ENCODE measurements around the gene VGF.
"Not testable (repeated sequence)": the region's sequence is repeated elsewhere in the genome, so short reads cannot be mapped to it uniquely, and the experiment has no call there.

VGF gene

DNA sequence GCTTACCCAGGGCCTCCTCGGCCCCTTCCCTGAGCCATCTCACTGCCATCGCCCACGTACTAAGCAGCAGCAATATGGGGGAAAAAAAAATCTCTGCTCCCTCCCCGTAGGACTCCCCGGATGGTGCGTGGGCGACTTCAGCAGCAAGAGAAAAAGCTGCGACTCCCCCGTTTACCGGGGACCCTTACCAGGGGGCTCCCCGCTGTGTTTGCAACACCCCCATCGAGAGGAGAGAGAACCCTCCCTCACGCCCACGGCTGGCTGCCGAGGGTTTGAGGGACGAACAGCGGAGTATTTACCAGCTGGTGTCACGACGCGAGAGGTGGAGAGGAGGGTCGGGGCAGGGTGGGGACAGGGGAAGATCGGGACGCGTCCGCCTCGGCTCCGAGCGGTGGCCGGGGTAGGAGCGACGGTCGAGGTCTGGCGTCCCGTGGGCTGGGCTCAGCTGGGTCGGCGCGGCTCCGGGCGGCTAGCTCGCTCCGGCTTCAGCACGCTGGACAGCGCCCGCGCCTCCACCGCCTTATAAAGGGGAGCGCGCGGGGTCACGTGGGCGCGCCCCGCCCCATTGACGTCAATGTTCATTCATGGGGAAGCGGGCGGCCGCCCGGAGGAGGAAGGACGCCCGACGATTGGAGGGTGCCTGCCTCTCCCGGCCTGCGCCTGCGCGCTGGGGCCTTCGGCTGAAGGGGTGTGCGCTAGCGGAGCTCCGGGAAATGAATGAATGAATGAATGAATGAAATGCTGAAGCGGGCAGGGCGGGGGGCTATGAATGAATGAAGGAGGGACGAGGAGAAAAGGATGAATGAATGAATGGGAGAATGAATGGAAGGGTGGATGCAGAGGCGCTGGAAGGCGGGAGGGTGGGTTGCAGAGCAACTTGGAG lies at the start of gene VGF:
Gene VGF (minus strand): TSS at position 495 of the 883 bp plus-strand sequence. CDS start 726 bp downstream, outside the sequence.
- DNase-seq: peak; percentile 94

DNA sequence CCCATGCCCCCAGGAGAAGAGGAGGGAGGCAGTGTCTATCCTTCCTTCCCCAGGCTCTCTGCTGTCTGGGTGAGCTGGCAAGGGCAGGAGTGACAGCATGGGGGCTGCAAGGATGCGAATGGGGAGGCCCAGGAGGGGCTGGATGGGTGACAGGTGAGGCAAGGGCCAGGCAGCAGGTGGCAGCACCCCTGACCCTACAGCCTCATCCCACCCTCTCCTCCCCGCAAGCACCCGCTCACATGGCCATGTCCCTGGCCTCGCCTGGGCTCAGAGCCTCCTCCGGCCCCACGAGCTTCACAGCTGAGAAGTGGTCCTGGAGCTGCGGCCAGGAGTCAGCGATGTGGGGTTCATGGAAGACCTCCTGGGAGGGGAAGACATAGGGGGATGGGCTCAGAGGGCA lies 46.6 kb upstream of the VGF start:
- DNase-seq: no peak

DNA sequence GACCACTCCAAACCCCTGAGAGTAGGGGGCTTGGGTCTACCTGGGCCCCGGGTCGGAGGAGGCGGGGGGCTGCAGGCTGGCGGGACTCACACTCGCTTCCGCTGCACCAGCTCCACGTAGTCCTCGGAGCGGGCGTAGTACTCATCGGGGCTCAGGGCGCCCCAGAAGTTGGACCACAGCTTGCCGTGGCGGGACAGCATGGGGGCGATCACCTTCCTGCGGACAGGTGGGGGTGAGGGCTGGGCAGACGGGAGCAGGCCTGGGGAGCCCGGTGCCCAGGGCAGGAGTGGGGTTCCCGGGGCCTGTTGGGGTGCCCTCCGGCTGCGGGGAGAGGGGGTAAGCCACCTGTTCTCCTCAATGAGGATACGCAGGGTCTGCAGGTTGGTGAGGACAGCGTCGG lies 46.1 kb upstream of the VGF start:
- DNase-seq: no peak

DNA sequence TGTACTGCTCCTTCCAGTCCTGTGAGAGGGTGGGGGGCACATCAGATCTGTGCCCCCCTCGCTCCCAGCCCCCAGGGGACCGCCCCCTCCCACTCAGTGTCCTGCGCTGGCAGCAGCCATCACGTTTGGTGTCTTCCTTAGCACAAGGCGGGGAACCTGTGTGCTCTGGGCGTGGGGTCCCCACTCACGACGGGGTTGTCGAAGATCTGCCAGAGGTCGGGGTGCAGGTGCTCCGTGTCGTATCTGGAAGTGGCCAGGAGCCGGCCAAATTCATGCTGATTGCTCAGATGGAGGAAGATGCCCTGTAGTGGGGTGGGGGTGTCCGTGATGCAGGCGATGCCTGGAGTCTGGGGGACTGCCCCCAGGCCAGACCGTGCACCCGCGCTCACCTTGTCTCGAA lies 44.8 kb upstream of the VGF start:
- DNase-seq: no peak

DNA sequence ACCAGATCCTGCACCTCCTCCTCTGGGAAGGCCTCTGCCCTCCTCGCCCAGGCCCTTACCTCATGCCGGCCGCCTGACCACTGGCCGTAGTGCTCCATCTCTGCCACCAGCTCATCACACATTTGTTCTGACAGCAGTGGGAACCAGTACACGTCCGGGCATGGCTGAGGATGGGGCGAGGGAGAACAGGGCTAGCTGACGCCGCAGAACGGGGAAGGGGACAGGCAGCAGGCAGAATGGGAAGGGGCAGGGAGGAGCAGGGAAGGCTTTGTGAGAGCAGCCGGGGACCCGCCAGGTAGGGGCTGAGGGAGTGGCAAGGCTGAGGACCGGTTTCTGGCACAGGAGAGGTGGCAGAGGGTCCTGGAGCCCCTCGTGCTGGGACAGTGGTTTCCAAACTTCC lies 43.4 kb upstream of the VGF start:
- no peak for DNase-seq

DNA sequence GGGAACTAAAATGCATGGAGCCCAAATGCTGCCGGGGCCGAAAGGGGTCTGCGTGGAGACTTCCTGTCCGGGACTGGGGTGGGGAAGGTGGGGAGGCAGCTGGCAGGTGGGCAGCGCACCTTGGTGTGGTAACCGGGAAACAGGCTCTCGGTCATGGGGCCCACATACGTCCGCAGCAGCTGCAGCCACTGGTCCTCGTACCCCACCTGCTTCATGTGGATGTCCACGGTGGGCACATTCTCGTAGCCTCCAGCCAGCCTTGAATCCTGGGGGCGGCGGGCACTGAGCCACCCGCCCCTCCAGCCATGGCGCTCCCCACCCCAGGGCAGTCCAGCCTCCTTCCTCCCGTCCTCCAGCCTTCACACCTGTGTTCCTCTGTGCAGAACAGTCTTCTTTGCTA lies 42.1 kb upstream of the VGF start:
- DNase-seq: no peak

DNA sequence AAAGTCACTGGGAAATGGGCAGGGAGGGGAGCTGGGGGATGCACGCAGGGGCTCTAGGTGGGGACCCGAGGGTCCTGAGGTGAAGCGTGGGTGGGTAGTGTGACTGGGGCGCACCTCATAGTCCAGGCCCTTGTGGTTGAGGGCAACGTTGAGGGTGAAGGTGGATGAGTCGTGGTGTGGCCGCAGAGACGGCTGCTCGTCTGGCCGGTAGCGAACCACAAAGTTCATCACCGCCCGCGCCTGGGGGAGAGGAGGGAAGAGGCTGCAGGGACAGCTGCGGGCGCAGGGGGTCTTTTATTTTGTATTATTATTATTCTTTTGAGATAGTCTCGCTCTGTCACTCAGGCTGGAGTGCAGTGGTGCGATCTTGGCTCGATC lies 41.3 kb upstream of the VGF start:
- no peak for DNase-seq

DNA sequence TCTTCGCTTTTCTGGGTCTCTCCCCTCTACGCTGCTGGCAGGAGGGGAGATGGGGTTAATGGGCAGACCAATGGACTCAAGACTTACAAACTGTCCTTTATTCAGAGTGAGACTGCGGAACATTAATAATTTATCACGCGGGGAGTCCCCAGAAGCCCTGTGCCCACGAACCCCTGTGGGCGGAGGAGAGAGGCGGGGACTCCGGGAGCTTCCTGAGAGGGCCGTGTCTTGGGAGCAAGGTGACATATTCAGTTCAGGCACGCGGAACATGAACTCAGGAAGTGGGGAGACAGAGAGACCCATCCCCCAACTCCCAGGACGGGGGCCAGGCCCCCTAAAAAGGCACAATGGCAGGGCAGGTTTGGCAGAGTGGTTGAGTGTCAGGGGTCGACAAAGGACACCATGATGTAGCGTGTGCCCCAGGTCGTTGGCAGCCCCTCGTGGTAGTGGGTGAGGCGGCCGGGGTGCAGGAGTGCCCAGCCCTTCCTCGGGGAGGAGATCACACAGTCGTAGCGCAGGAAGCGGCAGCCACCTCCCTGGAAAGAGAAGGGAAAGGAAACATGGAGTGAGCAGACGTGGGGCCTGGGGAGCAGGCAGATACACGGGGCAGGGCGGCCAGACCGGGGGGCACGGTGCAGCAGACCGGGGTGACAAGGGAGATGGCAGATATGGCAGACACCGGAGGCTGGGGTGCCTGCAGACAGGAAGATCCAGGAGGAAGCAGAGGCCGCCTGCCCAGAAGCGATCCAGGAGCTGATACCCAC lies 40.7 kb upstream of the VGF start:
- no peak for DNase-seq

DNA sequence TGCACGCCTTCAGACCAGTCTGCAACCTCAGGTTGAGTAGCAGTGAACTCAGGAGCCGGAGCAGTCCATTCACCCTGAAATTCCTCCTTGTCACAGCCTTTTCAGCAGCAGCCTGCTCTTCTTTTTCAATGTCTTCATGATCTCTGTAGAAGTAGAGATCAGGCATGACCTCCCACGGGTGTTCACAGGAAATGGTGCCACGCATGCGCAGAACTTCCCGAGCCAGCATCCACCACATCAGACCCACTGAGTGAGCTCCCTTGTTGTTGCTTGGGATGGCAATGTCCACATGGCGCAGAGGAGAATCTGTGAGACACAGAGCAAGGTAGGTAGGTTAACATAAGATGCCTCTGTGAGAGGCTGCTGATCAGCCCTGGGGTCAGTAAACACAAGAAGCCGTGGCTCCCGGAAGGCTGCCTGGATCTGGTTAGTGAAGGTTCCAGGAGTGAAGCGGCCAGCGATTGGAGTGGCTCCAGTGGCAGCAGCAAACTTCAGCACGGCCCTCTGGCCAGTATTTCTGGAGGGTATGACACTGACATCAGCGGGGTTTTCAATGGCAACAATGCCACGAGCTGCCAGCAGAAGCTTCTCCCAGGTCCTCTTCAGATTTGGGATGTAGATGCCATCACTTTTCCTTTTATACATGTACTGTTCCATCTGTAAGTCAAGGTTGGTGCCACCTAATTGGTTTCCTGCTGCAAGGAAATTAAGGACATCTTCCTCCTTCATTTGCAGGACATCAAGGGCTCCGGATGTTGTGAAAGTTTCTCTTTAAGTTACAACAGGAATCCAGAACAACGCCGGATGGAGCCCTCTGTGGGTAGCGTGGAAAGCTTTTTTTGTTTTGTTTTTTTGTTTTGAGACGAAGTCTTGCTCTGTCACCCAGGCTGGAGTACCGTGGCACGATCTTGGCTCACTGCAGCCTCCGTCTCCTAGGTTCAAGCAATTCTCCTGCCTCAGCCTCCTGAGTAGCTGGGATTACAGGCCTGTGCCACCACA lies 38.7 kb upstream of the VGF start:
- not testable (repeated sequence) for DNase-seq

DNA sequence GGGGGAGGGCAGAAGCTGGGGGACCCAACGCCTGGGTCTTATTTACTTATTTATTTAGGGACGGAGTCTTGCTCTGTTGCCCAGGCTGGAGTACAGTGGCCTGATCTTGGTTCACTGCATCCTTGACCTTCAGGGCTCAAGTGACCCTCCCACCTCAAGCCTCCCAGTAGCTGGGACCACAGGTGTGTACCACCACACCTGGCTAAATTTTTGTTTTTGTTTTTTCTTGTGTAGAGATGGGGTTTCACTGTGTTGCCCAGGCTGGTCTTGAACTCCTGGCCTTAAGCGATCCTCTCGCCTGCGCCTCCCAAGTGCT lies 37.2 kb upstream of the VGF start:
- no peak for DNase-seq

DNA sequence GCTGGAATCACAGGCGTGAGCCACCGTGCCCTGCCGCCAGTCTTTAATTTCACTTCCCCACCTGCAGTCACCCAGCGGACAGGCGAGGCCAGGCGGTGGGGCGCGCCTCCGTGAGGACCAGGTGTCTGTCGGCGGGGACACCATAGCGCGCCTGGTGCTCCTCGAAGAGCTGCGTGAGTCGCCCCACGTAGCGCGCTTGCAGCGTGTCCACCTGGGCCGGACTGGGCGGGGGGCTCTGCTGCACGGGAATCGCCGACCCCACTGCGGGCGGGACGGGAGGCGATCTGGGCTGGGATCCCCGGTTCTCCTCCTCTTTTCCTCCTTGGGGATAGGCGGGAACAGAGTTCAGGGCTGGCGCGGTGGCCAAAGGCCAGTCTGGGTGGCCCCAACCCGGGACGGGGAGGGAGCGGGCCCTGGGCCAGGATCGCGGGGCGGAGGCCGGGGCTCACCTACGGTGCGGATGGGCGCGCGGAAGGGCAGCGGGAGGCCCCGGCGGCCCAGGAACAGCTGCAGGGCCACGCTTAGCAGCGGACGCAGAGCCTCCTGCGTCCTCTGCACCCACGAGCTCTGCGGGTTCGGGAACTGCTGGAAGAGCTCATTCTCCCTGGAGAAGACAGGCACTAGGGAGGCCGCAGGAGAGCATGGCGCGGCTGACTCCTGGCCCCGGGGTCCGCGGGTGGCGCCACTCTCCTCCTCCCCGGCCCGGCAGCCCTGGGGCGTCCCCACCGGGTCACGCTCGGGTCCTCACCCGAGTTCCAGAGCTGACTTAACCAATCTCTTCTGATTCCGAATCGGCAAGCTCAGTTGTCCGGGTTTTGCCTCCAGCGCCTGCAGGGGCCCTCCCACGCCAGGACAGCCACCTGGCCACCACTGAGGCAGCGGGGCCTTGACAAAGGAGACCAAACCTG lies 36.6 kb upstream of the VGF start:
- no peak for DNase-seq

DNA sequence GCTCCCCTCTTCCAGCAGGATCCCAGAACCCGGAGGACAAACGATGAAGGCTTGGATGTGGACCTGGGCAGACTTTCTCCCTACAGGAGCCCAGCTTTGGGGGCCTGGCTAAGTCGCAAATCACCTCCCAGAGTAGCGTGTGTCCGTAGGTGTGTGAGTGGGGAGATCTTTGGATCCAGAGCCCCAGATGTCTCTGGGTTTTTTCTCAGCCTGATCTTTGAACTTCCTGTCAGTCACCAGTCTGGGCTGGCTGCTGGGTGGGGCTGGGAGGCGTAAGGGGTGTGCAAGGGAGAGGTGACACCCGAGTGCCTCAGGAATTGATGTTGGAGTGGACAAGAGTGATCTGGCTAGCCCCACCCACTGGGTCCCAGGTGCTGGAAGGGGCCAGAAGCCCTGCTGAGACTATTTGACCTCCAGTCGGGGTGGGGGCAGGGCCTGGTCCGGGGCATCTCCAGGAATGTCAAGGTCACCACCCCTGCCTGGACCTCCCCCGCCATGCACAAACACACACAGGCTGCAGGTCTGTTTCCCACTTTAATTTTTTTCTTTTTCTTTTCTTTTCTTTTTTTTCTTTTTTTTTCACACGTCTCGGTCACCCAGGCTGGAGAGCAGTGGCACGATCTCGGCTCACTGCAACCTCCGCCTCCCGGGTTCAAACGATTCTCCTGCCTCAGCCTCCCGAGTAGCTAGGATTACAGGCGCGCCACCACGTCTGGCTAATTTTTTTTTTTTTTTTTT lies 35.7 kb upstream of the VGF start, which contains the start of gene MOGAT3:
Gene MOGAT3 (minus strand): TSS at position 175 of the 738 bp plus-strand sequence. CDS start 182 bp downstream, outside the sequence.
- DNase-seq: no peak

DNA sequence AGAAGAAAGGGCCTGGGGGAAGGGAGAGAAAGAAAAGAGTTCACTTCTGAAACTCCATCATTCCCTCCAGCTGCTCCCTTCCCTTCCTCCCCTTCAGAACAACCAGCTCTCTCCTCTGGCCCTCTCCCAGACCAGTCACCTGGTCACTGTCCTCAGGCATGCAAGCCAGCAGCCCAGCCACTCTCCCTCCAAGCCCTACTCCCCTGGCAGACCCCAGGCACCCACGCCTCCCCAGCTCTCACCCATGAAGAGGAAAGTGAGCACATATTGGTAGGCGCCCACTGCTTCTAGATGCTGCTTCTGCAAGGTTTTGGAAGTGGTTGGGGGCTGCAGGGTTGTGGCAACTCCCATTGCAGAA lies 35.1 kb upstream of the VGF start:
- no peak for DNase-seq

DNA sequence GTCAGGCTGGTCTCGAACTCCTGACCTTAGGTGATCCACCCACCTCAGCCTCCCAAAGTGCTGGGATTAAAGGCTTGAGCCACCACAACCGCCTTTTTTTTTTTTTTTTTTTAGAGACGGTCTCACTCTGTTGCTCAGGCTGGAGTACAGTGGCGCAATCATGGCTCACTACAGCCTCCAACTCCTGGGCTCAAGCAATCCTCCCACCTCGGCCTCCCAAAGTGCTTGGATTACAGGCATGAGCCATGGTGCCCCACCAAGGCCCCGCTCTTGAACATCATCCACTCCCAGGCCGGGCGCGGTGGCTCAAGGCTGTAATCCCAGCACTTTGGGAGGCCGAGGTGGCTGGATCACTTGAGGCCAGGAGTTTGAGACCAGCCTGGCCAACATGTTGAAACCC lies 34.2 kb upstream of the VGF start:
- not testable (repeated sequence) for DNase-seq

DNA sequence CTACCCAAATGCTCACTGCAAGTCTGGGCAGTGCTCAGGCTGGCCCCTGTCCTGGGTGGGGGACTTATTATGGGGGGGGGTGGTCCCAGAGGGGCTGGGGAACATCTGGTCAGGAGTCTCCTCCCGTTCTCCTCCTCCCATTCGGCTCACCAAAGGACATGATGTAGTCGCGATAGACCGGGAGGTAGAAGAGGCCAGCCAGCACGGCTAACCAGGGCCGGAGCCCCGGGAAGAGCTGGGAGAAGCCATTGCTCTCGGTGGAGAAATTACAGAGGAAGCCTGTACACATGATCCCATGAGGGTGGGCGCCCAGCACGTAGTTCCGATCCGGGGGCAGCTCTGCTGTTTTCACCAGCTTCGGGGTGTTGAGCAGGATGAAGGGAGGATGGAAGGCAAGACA lies 33.1 kb upstream of the VGF start:
- no peak for DNase-seq

DNA sequence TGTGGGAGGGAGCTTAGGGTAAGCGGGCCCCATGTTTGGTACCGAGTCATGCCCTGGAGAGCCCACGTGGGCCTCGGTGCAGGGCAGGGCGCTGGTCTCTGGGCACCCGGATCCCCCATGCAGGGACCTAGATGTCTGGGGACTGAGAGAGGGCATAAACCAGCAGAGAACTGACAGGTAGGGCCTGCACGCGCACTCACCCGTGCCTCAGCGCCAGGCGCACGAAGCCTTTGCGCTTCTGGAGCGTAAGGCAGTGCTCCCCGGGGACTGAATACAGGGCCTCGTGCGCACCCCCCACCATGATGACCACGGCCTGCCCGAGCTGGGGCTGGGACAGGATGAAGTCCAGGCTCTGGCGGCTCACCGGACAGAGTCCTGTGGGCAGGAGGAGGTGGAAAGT lies 32.6 kb upstream of the VGF start:
- no peak for DNase-seq

DNA sequence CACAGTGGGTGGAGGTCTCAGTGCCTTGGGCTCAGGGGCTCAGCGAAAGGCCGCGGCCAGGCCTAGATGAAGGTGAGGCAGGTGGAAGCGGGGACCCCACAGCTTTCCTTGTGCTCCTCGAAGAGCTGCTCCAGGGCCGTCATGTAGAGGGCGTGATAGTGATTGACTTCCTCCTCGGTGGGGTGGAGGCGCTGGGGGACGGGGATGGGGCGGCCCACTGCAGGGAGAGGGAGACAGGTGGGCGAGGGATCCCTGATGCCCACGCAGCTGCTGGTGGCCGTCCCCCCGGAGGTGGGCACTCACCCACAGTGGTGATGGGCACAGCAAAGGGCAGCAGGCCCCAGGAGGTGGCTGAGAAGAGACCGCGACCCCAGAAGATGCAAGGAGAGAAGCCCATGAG lies 30.5 kb upstream of the VGF start:
- DNase-seq: no peak

DNA sequence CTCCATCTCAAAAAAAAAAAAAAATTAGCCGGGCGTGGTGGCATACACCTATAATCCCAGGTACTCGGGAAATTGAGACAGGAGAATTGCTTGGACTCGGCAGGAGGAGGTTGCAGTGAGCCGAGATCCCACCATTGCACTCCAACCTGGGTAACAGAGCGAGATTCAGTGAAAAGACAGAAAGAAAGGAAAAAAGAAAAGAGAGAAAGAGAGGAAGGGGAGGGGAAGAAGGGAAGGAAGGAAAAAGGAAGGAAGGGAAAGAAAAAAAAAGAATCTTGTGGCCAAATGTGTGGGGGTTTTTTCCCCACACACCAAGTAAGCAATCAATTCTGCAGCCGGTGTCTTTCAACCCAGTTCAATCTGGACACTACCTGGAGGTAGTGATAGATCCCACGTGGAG lies 23.7 kb upstream of the VGF start:
- no peak for DNase-seq

DNA sequence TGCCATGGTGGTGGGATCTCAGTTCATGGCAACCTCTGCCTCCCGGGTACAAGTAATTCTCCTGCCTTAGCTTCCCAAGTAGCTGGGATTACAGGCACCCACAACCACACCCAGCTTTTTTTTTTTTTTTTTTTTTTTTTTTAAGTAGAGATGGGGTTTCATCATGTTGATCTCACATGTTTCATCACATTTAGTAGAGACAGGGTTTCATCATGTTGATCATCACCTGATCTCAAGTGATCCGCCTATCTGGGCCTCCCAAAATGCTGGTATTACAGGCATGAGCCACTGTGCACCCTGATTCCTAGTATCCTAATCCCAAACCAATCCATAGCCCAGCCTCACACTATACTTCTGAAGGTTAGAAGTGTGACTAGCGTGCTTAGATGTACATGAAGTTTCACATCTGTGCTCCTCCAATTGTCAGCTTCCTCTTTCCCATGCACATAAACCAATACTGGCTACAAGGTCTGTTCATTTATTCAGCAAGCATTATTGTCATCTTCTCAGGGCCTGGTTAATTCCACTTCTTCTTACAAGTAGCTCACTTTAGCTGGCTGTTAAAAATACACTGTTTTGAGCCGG lies 21.6 kb upstream of the VGF start:
- no peak for DNase-seq

DNA sequence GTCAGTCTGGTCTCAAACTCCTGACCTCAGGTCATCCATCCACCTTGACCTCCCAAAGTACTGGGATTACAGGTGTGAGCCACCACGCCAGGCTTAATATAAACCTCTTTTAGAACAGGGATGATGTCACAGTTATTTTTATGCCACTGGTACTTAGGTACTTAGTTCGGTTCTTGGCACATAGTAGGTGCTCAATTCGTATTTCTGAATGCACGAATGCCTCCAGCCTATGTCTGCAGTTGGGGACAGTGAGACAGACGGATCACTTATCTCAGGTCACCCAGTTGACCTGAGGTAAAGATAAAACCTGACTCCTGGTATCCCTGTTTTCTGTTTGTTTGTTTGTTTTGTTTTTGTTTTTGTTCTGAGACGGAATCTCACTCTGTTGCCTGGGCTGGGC lies 20.8 kb upstream of the VGF start:
- DNase-seq: no peak

DNA sequence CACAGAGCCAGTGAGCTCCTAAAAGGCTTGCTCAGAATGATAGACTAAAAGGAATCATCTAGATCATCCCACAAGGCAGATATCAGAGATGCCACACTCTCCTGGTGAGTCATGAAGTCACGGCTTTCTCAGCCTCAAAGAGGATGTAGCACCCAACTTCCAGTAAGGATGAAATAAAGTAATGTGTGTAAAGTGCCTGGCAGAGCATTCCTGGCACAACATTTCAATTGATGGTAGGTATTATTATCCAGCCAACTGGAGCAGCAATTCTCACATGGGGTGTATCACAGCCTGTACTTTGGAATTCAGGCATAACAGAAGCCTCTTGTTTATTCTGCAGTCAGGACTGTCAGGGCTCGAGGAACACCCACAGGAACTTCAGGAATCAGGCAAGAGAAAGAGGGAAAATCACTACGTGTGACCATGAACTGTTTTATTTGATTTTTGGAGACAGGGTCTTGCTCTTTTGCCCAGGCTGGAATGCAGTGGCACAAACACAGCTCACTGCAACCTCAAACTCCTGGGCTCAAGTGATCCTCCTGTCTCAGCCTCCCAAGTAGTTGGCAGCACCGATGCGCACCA lies 20.0 kb upstream of the VGF start:
- no peak for DNase-seq
